HFF-Myc (cell line): ENCODE results near the gene FOXP1.

Experiments used
- DNase-seq: peaks from one replicate; pipeline ENCODE4 v3.0.0-alpha.2; 2011; ENCODE audit warnings: low read depth; ENCODE audit errors: extremely low read depth
- H3K4me3 ChIP-seq: replicated peaks from 2 replicates; pipeline ENCODE4 v1.5.1; 2011; ENCODE audit warnings: low read depth, mild to moderate bottlenecking, control low read depth, low read length
- TF ChIP-seq, protein P1 (sequence below): IDR thresholded peaks from 2 replicates; pipeline ENCODE4 v1.5.1; 2012; ENCODE audit warnings: mild to moderate bottlenecking, low read depth, low read length, control low read depth; ENCODE audit errors: missing control alignments

Gene FOXP1

DNA sequence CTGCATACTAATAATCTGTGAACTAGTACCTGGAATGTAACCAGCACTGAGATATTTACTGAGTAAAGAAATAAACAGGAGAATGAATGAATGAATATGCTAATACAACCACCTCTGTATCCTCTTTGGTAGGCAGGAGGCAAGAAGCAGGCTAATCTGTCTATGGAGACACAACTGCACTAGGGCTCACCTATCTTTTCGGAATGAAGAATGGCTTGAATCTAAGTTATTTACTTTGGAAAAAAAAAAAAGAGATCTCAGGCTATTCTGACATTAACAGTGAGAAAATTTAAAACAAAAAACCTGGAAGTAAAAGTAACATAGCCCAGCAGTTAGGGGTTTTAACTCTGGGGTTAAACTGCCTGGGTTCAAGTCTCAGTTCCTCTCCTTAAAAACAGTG is 174.2 kb downstream of the FOXP1 start:
- no peak overlapping the region for H3K4me3 ChIP-seq
- TF ChIP-seq, protein P1, sequence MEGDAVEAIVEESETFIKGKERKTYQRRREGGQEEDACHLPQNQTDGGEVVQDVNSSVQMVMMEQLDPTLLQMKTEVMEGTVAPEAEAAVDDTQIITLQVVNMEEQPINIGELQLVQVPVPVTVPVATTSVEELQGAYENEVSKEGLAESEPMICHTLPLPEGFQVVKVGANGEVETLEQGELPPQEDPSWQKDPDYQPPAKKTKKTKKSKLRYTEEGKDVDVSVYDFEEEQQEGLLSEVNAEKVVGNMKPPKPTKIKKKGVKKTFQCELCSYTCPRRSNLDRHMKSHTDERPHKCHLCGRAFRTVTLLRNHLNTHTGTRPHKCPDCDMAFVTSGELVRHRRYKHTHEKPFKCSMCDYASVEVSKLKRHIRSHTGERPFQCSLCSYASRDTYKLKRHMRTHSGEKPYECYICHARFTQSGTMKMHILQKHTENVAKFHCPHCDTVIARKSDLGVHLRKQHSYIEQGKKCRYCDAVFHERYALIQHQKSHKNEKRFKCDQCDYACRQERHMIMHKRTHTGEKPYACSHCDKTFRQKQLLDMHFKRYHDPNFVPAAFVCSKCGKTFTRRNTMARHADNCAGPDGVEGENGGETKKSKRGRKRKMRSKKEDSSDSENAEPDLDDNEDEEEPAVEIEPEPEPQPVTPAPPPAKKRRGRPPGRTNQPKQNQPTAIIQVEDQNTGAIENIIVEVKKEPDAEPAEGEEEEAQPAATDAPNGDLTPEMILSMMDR, result no peak
- DNase-seq, result no peak

DNA sequence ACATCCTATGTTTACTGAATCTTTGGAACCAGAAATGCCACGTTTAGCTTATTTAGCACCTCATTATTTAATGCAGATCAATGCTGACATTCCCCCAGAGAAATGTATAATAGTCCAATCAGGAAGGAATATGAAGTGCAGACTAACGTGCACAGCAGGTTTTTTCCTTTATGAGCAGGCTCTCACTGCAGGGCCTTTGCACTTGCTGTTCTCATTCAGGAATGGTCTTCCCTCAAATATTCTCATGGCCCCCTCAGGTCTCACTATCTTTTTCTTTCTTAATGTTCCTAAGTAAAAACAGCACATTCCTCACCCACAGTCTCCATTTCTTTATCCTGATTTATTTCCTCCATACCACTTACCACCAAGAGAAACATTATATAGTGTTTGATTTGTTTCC is 174.6 kb downstream of the FOXP1 start:
- H3K4me3 ChIP-seq, result no peak overlapping the region
- DNase-seq, result no peak
- TF ChIP-seq, protein P1, result no peak

DNA sequence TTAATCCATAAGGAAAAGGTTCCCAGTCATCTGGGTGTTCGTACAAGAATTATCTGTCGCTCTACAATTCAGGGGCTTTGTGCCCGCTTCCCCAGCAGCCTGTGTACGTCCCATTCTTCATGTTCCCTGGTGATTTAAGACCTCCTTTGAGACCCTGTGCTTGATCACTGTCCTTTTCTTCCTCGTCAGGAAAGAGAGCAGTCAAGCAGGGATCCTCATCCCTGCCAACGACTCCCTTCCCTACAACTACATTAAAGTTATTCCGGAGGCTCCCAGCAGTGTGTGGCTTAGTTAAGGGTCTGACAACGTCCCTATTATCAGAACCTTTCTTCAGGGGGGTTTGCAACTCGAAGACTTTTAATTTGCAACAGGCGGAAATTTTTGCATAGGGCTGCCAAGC is 175.7 kb downstream of the FOXP1 start:
- H3K4me3 ChIP-seq, result no peak overlapping the region
- TF ChIP-seq, protein P1, result no peak
- no peak for DNase-seq

DNA sequence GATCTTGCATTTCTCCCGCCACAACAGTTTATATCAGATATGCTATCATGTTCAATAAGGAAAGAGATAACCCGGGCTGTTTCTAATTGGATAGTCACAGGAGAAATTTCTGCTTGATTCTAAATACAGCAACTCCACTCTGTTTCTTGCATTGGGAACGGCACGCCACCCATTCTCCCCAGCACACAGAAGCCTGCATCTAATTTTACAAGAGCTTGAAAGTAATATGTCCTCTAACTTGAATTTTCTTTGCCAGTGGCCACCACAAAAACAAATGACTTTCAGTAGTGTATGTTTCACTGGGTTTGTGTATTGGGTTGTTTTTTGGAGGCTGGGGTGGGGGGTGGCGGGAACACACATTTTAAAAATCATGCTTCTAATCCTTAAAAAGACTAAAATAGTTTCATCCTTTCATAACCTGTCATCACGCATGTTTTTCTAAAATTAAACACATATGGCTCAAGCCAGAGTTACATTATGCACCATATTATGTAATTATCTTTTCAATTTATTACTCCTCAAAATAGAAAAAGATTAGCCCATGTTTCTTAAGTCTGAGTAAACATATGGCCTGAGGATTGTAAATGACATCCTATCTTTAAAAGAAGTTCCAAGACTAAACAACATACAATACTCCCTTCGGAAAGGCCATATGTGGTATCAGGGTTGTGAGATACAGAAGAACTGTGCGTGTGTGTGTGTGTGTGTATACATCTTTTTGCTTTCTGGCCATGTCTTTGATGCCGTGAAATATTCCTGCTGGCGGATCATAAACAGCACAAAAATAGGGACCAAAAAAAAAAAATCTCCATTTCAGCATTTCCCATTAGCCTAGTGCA is 176.3 kb downstream of the FOXP1 start:
- DNase-seq, result no peak
- no peak overlapping the region for H3K4me3 ChIP-seq
- TF ChIP-seq, protein P1, result no peak

DNA sequence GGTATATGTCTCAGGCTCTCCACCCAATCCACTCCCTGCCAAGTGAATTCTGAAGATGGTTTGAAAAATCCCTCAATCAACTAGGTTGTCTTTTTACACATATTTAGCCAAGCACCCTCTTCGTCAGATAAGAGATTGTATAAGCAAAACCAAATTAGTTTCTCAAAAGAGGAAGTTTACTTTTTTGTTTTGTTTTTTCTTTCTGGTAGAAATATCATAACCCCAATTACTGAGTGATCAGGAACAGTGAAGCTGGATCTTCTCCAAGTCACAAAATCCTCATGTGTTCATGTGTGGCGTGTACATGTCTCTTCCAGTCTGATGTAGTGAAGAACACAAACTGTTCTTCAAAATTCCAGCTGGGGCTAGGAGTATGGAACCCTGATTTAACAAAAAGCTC is 180.6 kb downstream of the FOXP1 start:
- H3K4me3 ChIP-seq, result no peak overlapping the region
- DNase-seq, result no peak
- TF ChIP-seq, protein P1, result no peak

DNA sequence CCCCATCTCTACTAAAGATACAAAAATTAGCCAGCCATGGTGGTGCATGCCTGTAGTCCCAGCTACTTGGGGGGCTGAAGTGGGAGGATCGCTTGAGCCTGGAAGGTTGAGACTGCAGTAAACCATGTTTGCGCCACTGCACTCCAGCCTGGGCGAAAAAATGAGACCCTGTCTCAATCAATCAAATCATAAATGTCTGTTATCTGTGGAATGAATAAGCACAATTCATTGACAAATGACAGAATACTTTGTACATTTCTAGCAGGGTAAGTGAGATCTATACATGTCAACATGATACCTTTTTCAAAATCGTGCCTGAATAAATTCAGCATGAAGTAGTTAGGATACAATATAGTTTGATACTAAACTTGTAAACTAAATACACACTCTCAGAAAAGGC is 181.2 kb downstream of the FOXP1 start:
- no peak overlapping the region for H3K4me3 ChIP-seq
- TF ChIP-seq, protein P1, result no peak
- no peak for DNase-seq
